Hematopoietic multipotent progenitor cell treated with erythropoietin and hydrocortisone succinate and interleukin-3 and kit ligand, for 4 days (in vitro differentiated cells): ENCODE results near the gene MAPK10.
A peak's percentile ranks its signal among the peaks of the same experiment; 100 is the strongest.
"Not testable (repeated sequence)": the region's sequence is repeated elsewhere in the genome, so short reads cannot be mapped to it uniquely, and the experiment has no call there.

Experiments used
- DNase-seq: peaks from one replicate; pipeline ENCODE4 v3.0.0-alpha.2; 2015

MAPK10 gene

GRCh38 chr4:86031927-86032326, 327.9 kb downstream of the MAPK10 start:
- no peak for DNase-seq

- no peak for DNase-seq
These were observed 333.1 kb downstream of the MAPK10 start for GRCh38 chr4:86026720-86027119.

- DNase-seq = not testable (repeated sequence)
These were observed 338.2 kb downstream of the MAPK10 start for GRCh38 chr4:86021671-86022070.

- DNase-seq = no peak
These were observed 339.9 kb downstream of the MAPK10 start for GRCh38 chr4:86019906-86020305.

GRCh38 chr4:86019362-86019761, 340.5 kb downstream of the MAPK10 start:
- no peak for DNase-seq

GRCh38 chr4:86015412-86016350, 344.2 kb downstream of the MAPK10 start:
- no peak for DNase-seq

GRCh38 chr4:86014599-86014998, 345.3 kb downstream of the MAPK10 start:
- no peak for DNase-seq

- no peak for DNase-seq
These were observed 346.2 kb downstream of the MAPK10 start for GRCh38 chr4:86013621-86014020.

- DNase-seq = no peak
These were observed 348.7 kb downstream of the MAPK10 start for GRCh38 chr4:86011117-86011516.

GRCh38 chr4:86007042-86007441, 352.8 kb downstream of the MAPK10 start:
- no peak for DNase-seq

GRCh38 chr4:86006057-86006456, 353.8 kb downstream of the MAPK10 start:
- DNase-seq = no peak

GRCh38 chr4:86004030-86004429, 355.8 kb downstream of the MAPK10 start:
- DNase-seq = no peak

GRCh38 chr4:86001591-86001990, 358.3 kb downstream of the MAPK10 start:
- no peak for DNase-seq

GRCh38 chr4:85995361-85995760, 364.5 kb downstream of the MAPK10 start:
- DNase-seq = no peak

GRCh38 chr4:85994576-85994975, 365.3 kb downstream of the MAPK10 start:
- DNase-seq = no peak

- DNase-seq = no peak
These were observed 366.2 kb downstream of the MAPK10 start for GRCh38 chr4:85993641-85994040.

- DNase-seq = no peak
These were observed 373.6 kb downstream of the MAPK10 start for GRCh38 chr4:85986266-85986665.

GRCh38 chr4:85979276-85979675, 380.6 kb downstream of the MAPK10 start:
- no peak for DNase-seq

GRCh38 chr4:85970535-85970934, 389.3 kb downstream of the MAPK10 start:
- DNase-seq = no peak

- DNase-seq = peak; percentile 72
These were observed 390.7 kb downstream of the MAPK10 start for GRCh38 chr4:85968945-85969819.

- no peak for DNase-seq
These were observed 392.0 kb downstream of the MAPK10 start for GRCh38 chr4:85967872-85968271.

GRCh38 chr4:85966373-85966772, 393.5 kb downstream of the MAPK10 start:
- DNase-seq = peak; percentile 9

- DNase-seq = no peak
These were observed 394.3 kb downstream of the MAPK10 start for GRCh38 chr4:85965529-85965928.

- not testable (repeated sequence) for DNase-seq
These were observed 394.8 kb downstream of the MAPK10 start for GRCh38 chr4:85965017-85965416.
